ENCODE results near the gene CDH13. TPM values are rescaled to one million over a fixed set of nuclear protein-coding genes. Genes with fewer than 3 reads are reported as not detected.

CDH13 gene
- total and polyA plus RNA-seq, 9 of the 15 experiments (the other 6 are each of a cell fraction or from before 2014, with no cell fraction given): 0.03 TPM; not detected in 8

DNA sequence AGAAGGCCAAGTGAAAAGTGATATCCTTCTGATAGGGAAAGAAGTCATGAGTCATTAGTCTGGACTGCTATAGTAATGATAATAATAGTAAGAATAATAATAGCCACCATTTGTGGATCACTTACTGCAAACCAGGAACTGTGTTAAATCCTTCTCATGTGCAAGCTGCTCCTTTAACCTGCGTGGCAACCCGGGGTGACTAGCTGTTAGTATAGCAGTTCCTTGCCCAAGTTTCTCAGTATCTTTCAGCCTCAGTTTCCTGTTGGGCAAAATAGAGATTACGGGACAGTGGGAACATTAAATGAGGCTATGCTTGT lies 129.5 kb downstream of the CDH13 start:
- DNase-seq (ENCODE audit: extremely low read depth in 1 of 4, low spot score in 3 of 4) (no peak), ATAC-seq (no peak), FAIRE-seq (no peak)
- no peaks in the 10 kb centered on the region for H3K9me1 ChIP-seq (ENCODE audit: control insufficient read depth, insufficient read depth, low read length)
- CTCF ChIA-PET (ENCODE audit: low intra/inter-chr PET ratio): no interaction called here
- no peak for TF ChIP-seq FOXJ3 (CRISPR knock-in tag; IDR thresholded peaks at IDR 0.05)
- no peak for TF ChIP-seq ARID3A (IDR thresholded peaks at IDR 0.05; ENCODE audit: borderline replicate concordance, low read depth, low read length)
- no peak for TF ChIP-seq MAFK (IDR thresholded peaks at IDR 0.05; ENCODE audit: low read length)
- TF ChIP-seq KAT2B (IDR thresholded peaks at IDR 0.05; ENCODE audit: low read depth, low read length): no peak
- TF ChIP-seq IRF1 (CRISPR knock-in tag; IDR thresholded peaks at IDR 0.05; ENCODE audit: borderline replicate concordance): no peak
- no peaks in the 10 kb centered on the region for H3K4me1 ChIP-seq (replicated peaks in 1 of 2; ENCODE audit: control insufficient read depth in 2 of 2, insufficient read depth in 2 of 2, low read length in 2 of 2)
- H3K9ac ChIP-seq (ENCODE audit: insufficient read depth in 1 of 2, low read depth in 2 of 2, low read length in 2 of 2): no peak overlapping the region
- BruUV-seq (replicated peaks): no TSS peak
- H3K4me2 ChIP-seq (ENCODE audit: insufficient read depth, low read length): no peak overlapping the region
- intact Hi-C loops (cut with micrococcal nuclease) (no loop called here), in situ Hi-C loops (cut with MboI) (no loop called here)
- H3K9me3 ChIP-seq (replicated peaks; ENCODE audit: control insufficient read depth, insufficient read depth, low read depth, low read length): no peaks in the 10 kb centered on the region
- WGBS (ENCODE audit: insufficient coverage, low coverage, missing lambda C conversion rate): 2% methylated on average over 3 of the region's 3 CpGs
- no peaks in the 10 kb centered on the region for H3K27me3 ChIP-seq (ENCODE audit: control insufficient read depth in 2 of 2, insufficient read depth in 2 of 2, low read length in 2 of 2)
- POLR2A ChIA-PET: no interaction called here
- H3K36me3 ChIP-seq (ENCODE audit: control insufficient read depth, insufficient read depth, low read length): no peaks in the 10 kb centered on the region
- no peak overlapping the region for H3K4me3 ChIP-seq
- no peaks in the 10 kb centered on the region for H3K79me2 ChIP-seq (ENCODE audit: control insufficient read depth, insufficient read depth, low read length)
- no peaks in the 10 kb centered on the region for H4K20me1 ChIP-seq (replicated peaks; ENCODE audit: control insufficient read depth, insufficient read depth, low read length)
- no peak overlapping the region for H2AFZ ChIP-seq (ENCODE audit: low read depth, low read length)
- no peak overlapping the region for H3K27ac ChIP-seq (ENCODE audit: extremely low read depth, low read depth, low read length)

All from K562 (cell line).